Measurements from ENCODE around the gene GNB1. TPM values are rescaled to one million over a fixed set of nuclear protein-coding genes. Genes with fewer than 3 reads are reported as not detected.

GNB1 gene
- polyA plus RNA-seq, 1 of the 3 experiments (the other 2 are of a cell fraction): 355 TPM

DNA sequence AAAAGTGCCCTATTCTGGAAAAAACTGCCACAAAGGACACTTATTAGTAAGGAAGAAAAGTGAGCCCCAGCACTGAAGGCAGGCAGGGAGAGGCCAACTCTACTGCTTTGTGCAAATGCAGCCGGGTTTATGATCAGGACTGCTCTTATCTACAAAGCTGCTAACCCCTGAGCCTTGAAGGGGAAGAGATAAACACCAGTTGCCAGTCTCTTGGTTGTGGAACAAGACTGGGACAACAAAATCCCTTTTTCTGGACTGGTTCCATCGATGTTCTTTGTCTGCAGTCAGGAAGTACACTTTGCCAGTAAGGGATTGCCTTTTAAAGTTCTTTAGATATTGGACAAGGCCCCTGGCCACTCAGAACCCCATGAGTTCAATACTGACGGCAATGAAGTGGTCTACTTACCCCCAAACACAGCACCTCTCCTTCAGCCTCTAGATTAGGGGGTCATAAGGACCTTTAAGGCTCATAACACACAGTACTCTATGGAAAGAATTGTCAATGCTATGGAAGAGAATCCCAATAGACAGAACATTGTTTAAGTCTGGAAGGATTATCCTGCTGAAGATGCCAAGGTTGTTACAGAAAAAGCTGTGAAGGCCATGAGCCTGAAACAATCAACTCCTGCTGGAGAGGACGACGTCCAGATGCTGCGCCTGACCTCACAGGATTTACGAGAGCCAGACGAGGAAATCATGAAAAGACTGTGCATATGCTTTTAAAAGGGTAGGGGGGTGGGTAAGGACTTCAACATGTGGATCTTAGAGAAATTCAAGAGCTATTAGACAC lies 43.6 kb downstream of the GNB1 start:
- peaks cover 98% of the 10 kb centered on the region for H4K20me1 ChIP-seq (ENCODE audit: insufficient read depth)
- no peaks in the 10 kb centered on the region for H3K9me3 ChIP-seq
- ChIA-PET CTCF (interaction anchor here (1.2 to 1.4 kb wide), 3 partner anchors 10 to 60 kb away, joined by 3 read pairs; no protein-coding TSS in a partner anchor), POLR2A (no interaction called here)
- WGBS (ENCODE audit: low lambda C conversion rate): 72% methylated on average over 8 of the region's 8 CpGs
- H3K27me3 ChIP-seq (ENCODE audit: insufficient read depth): no peaks in the 10 kb centered on the region
- peaks cover 0 to 20% of the 10 kb centered on the region in 2 experiments for H3K36me3 ChIP-seq (replicated peaks in 1 of 2; ENCODE audit: control insufficient read depth in 1 of 2, insufficient read depth in 2 of 2, low read length in 1 of 2)
- peaks cover 16% of the 10 kb centered on the region for H3F3A ChIP-seq (replicated peaks; ENCODE audit: insufficient read depth)
- peaks cover 100% of the 10 kb centered on the region for H3K79me2 ChIP-seq (ENCODE audit: insufficient read depth)
- TF ChIP-seq EZH2phosphoT487 (IDR thresholded peaks at IDR 0.05; ENCODE audit: borderline replicate concordance, low read depth) (no peak), RAD21 (IDR thresholded peaks at IDR 0.05; ENCODE audit: low read length) (no peak), GATA2 (CRISPR knock-in tag; IDR thresholded peaks at IDR 0.05) (peak; percentile 57), RCOR1 (IDR thresholded peaks at IDR 0.05; ENCODE audit: low read length) (no peak)
- peak overlapping the region; percentile 39 to 84; a peak in 3 of 4 replicates for H3K27ac ChIP-seq (ENCODE audit: low read depth in 2 of 2, low read length in 1 of 2)
- no peak overlapping the region for H2AFZ ChIP-seq (ENCODE audit: low read depth)
- H3K9ac ChIP-seq: no peak overlapping the region
- no peak overlapping the region for H3K4me3 ChIP-seq (ENCODE audit: low read depth in 2 of 2, low read length in 1 of 2)
- H3K9me2 ChIP-seq: no peaks in the 10 kb centered on the region
- H3K4me1 ChIP-seq (ENCODE audit: control insufficient read depth in 1 of 2, insufficient read depth in 2 of 2, low read depth in 1 of 2, low read length in 1 of 2): peaks cover 0 to 22% of the 10 kb centered on the region in 2 experiments; a peak in 2 of 4 replicates
- no peak for DNase-seq
- no peak overlapping the region for H3K4me2 ChIP-seq

DNA sequence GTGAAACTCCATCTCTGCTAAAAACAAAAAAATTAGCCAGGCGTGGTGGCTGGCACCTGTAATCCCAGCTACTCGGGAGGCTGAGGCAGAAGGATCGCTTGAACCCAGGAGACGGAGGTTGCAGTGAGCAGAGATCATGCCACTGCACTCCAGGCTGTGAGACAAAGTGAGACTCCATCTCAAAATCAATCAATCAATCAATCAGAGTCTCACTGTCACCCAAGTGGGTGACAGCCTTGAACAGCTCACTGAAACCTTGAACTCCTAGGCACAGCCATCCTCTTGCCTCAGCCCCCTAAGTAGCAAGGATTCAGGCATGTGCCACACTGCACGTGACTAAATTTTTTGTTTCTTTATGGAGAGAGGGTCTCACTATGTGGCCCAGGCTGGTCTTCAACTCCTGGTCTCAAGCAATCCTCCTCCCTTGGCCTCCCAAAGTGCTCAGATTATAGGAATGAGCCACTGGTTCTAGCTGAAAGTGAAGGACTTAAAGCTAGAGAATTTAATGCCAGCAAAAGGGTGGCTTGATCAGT lies 44.4 kb downstream of the GNB1 start:
- H3K9me3 ChIP-seq: no peaks in the 10 kb centered on the region
- H4K20me1 ChIP-seq (ENCODE audit: insufficient read depth): peaks cover 98% of the 10 kb centered on the region
- CTCF ChIA-PET: interaction anchor here (0.9 to 1.4 kb wide), 3 partner anchors 9 to 63 kb away, joined by 3 to 4 read pairs (median 3); no protein-coding TSS in a partner anchor
- no peak overlapping the region for H3K9ac ChIP-seq
- DNase-seq: no peak
- H3F3A ChIP-seq (replicated peaks; ENCODE audit: insufficient read depth): peaks cover 16% of the 10 kb centered on the region
- H2AFZ ChIP-seq (ENCODE audit: low read depth): no peak overlapping the region
- peak overlapping the region; percentile 39 to 84; a peak in 3 of 4 replicates for H3K27ac ChIP-seq (ENCODE audit: low read depth in 2 of 2, low read length in 1 of 2)
- no peak overlapping the region for H3K4me2 ChIP-seq
- 97% methylated on average over 5 of the region's 5 CpGs for WGBS (ENCODE audit: low lambda C conversion rate)
- peaks cover 0 to 22% of the 10 kb centered on the region in 2 experiments; a peak in 2 of 4 replicates for H3K4me1 ChIP-seq (ENCODE audit: control insufficient read depth in 1 of 2, insufficient read depth in 2 of 2, low read depth in 1 of 2, low read length in 1 of 2)
- H3K79me2 ChIP-seq (ENCODE audit: insufficient read depth): peaks cover 100% of the 10 kb centered on the region
- H3K36me3 ChIP-seq (replicated peaks in 1 of 2; ENCODE audit: control insufficient read depth in 1 of 2, insufficient read depth in 2 of 2, low read length in 1 of 2): peaks cover 0 to 20% of the 10 kb centered on the region in 2 experiments
- no peaks in the 10 kb centered on the region for H3K27me3 ChIP-seq (ENCODE audit: insufficient read depth)
- no peak overlapping the region for H3K4me3 ChIP-seq (ENCODE audit: low read depth in 2 of 2, low read length in 1 of 2)
- POLR2A ChIA-PET: interaction anchor here (0.6 kb wide), 1 partner anchor 37 kb away, joined by 4 read pairs; no protein-coding TSS in a partner anchor
- TF ChIP-seq EZH2phosphoT487 (IDR thresholded peaks at IDR 0.05; ENCODE audit: borderline replicate concordance, low read depth) (no peak), NFIC (IDR thresholded peaks at IDR 0.05; ENCODE audit: borderline replicate concordance) (no peak), TCF12 (IDR thresholded peaks at IDR 0.05) (no peak), NRF1 (IDR thresholded peaks at IDR 0.05; ENCODE audit: low read depth, low read length) (no peak), JUND (IDR thresholded peaks at IDR 0.05) (no peak), EP300 (IDR thresholded peaks at IDR 0.05; ENCODE audit: borderline replicate concordance in 1 of 2, low read depth in 1 of 2, low read length in 1 of 2) (no peak), POLR2AphosphoS5 (IDR thresholded peaks at IDR 0.05; ENCODE audit: low read depth, low read length) (no peak), MXI1 (IDR thresholded peaks at IDR 0.05; ENCODE audit: low read depth, low read length) (no peak)
- TF ChIP-seq, protein P1, sequence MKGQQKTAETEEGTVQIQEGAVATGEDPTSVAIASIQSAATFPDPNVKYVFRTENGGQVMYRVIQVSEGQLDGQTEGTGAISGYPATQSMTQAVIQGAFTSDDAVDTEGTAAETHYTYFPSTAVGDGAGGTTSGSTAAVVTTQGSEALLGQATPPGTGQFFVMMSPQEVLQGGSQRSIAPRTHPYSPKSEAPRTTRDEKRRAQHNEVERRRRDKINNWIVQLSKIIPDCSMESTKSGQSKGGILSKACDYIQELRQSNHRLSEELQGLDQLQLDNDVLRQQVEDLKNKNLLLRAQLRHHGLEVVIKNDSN (IDR thresholded peaks at IDR 0.05; ENCODE audit: borderline replicate concordance, low read depth): no peak
- TF ChIP-seq, protein P2, sequence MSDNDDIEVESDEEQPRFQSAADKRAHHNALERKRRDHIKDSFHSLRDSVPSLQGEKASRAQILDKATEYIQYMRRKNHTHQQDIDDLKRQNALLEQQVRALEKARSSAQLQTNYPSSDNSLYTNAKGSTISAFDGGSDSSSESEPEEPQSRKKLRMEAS (IDR thresholded peaks at IDR 0.05; ENCODE audit: low read depth): no peak
- no peaks in the 10 kb centered on the region for H3K9me2 ChIP-seq
